CD14-positive monocyte (primary cell): ENCODE data around the gene CX3CR1. TPM values are rescaled to one million over a fixed set of nuclear protein-coding genes. Genes with fewer than 3 reads are reported as not detected.

Source experiments
- DNase-seq, 3 donors: peaks; one replicate each; pipeline ENCODE4 v3.0.0-alpha.2; 2011 to 2022
- H2AFZ ChIP-seq: 2 replicates; pipeline ENCODE4 v1.6.0; 2012; ENCODE audit warnings: mild to moderate bottlenecking, low read depth, low read length, inconsistent platforms; ENCODE audit not compliant: insufficient read depth, poor library complexity, severe bottlenecking
- H3K27ac ChIP-seq, 2 donors: 1 replicate in 1 of 2; 2 replicates in 1 of 2; pipeline ENCODE4 v1.5.1; 2012 to 2013; ENCODE audit warnings: low read length in 2 of 2, control low read depth in 1 of 2, inconsistent platforms in 1 of 2, low read depth in 1 of 2, mild to moderate bottlenecking in 1 of 2
- H3K27me3 ChIP-seq, 2 donors: one replicate each; pipeline versions ENCODE4 v1.6.0 to v1.6.1; 2011 to 2013; ENCODE audit warnings: low read length in 2 of 2; ENCODE audit not compliant: control insufficient read depth in 2 of 2, insufficient read depth in 2 of 2
- H3K36me3 ChIP-seq, 2 donors: replicated peaks in 1 of 2; 1 replicate in 1 of 2; 2 replicates in 1 of 2; pipeline versions ENCODE4 v1.5.1 to v1.6.1; 2012 to 2013; ENCODE audit warnings: low read length in 2 of 2, control low read depth in 1 of 2, inconsistent platforms in 1 of 2, mild to moderate bottlenecking in 1 of 2; ENCODE audit not compliant: insufficient read depth in 2 of 2, control insufficient read depth in 1 of 2
- H3K4me1 ChIP-seq, 2 donors: 1 replicate in 1 of 2; 2 replicates in 1 of 2; pipeline versions ENCODE4 v1.5.1 to v1.6.1; 2012 to 2013; ENCODE audit warnings: low read length in 2 of 2, control low read depth in 1 of 2, inconsistent platforms in 1 of 2, mild to moderate bottlenecking in 1 of 2, moderate library complexity in 1 of 2; ENCODE audit not compliant: insufficient read depth in 2 of 2, control insufficient read depth in 1 of 2
- H3K4me2 ChIP-seq: replicated peaks from 2 replicates; pipeline ENCODE3; 2012; ENCODE audit warnings: low read length, moderate library complexity, mild to moderate bottlenecking; ENCODE audit not compliant: poor library complexity, severe bottlenecking; ENCODE audit errors: extremely low read depth
- H3K4me3 ChIP-seq, 3 experiments: fragments of 200-600 bp in 1 of 3; sonication (generic) in 1 of 3; replicated peaks in 1 of 3; 1 replicate in 2 of 3; 2 replicates in 1 of 3; pipeline ENCODE4 v1.5.1; 2011 to 2013; ENCODE audit warnings: low read length in 3 of 3, mild to moderate bottlenecking in 3 of 3, control low read depth in 2 of 3, low read depth in 2 of 3, inconsistent platforms in 1 of 3, moderate library complexity in 1 of 3
- H3K79me2 ChIP-seq: 2 replicates; pipeline ENCODE4 v1.6.0; 2012; ENCODE audit warnings: mild to moderate bottlenecking, control low read depth, inconsistent platforms, low read length, moderate library complexity; ENCODE audit not compliant: insufficient read depth
- H3K9ac ChIP-seq: 2 replicates; pipeline ENCODE4 v1.6.0; 2017; ENCODE audit warnings: low read length, mild to moderate bottlenecking; ENCODE audit not compliant: insufficient read depth, poor library complexity, severe bottlenecking
- H3K9me3 ChIP-seq, 2 donors: replicated peaks in 1 of 2; 1 replicate in 1 of 2; 2 replicates in 1 of 2; pipeline versions ENCODE4 v1.5.1 to v1.6.1; 2012 to 2013; ENCODE audit warnings: low read length in 2 of 2, control low read depth in 1 of 2; ENCODE audit not compliant: control insufficient read depth in 1 of 2, insufficient read depth in 1 of 2
- H4K20me1 ChIP-seq: 2 replicates; pipeline ENCODE4 v1.6.0; 2012; ENCODE audit warnings: mild to moderate bottlenecking, low read length, control low read depth, moderate library complexity; ENCODE audit not compliant: insufficient read depth
- H3K27ac Mint-ChIP-seq, 7 donors: one replicate each; pipeline ENCODE4 v1.8.0; 2020; ENCODE audit warnings: mild to moderate bottlenecking in 7 of 7, mixed read lengths in 7 of 7, moderate library complexity in 6 of 7, inconsistent platforms in 2 of 7
- H3K27me3 Mint-ChIP-seq, 3 donors: one replicate each; pipeline ENCODE4 v1.8.0; 2021 to 2022; ENCODE audit warnings: low read depth in 3 of 3, mild to moderate bottlenecking in 3 of 3, mixed read lengths in 3 of 3, moderate library complexity in 3 of 3, inconsistent platforms in 1 of 3
- H3K36me3 Mint-ChIP-seq, 2 donors: one replicate each; pipeline ENCODE4 v1.8.0; 2020; ENCODE audit warnings: mixed read lengths in 2 of 2, inconsistent platforms in 1 of 2, mild to moderate bottlenecking in 1 of 2
- H3K4me1 Mint-ChIP-seq: one replicate; pipeline ENCODE4 v1.8.0; 2020; ENCODE audit warnings: mild to moderate bottlenecking, mixed read lengths
- H3K4me3 Mint-ChIP-seq, 2 donors: one replicate each; pipeline ENCODE4 v1.8.0; 2020; ENCODE audit warnings: mild to moderate bottlenecking in 2 of 2, mixed read lengths in 2 of 2, moderate library complexity in 1 of 2
- H3K9me3 Mint-ChIP-seq, 7 donors: one replicate each; pipeline ENCODE4 v1.8.0; 2020 to 2022; ENCODE audit warnings: mixed read lengths in 7 of 7, mild to moderate bottlenecking in 6 of 7, moderate library complexity in 6 of 7, inconsistent platforms in 2 of 7
- CTCF ChIP-seq: fragments of 200-600 bp; IDR thresholded peaks from one replicate; pipeline ENCODE4 v1.8.0; 2022; ENCODE audit warnings: antibody characterized with exemption, mild to moderate bottlenecking
- WGBS: methylation state at CpG from one replicate; pipeline ENCODE4 v1.1.5; 2013; ENCODE audit warnings: missing lambda C conversion rate; ENCODE audit not compliant: insufficient coverage; 5-methylcytosine and 5-hydroxymethylcytosine counted together
- intact Hi-C, 2 donors: fragments of 100-400 bp; cut with micrococcal nuclease; formaldehyde crosslinking; loops; one replicate each; pipeline versions ENCODE4 v1.15.0 to v1.15.1; 2023
- polyA plus RNA-seq, 3 donors: library from polyadenylated mRNA; depleted of rRNA in 1 of 3; unstranded in 2 of 3; stranded (reverse) in 1 of 3; fragments of 300-500 nt in 2 of 3; fragments of >200 nt in 1 of 3; fragmentation: Illumina TruSeq in 2 of 3; gene quantifications; 1 replicate in 2 of 3; 2 replicates in 1 of 3; pipeline ENCODE4 v1.2.3, GENCODE V29; 2012 to 2021

CX3CR1 gene
- polyA plus RNA-seq, 3 donors, result 25.9 to 405 (median 184) TPM

- H3K27ac ChIP-seq, result peak overlapping the region; percentile 73 to 80
- Mint-ChIP-seq H3K27me3 (peaks cover 0 to 6% (median 1%) of the 10 kb centered on the region in 3 donors), H3K4me1 (peaks cover 92% of the 10 kb centered on the region), H3K27ac (peak overlapping the region in 5 of 7 donors; percentile 79 to 95 (median 92)), H3K36me3 (peaks cover 7 to 9% of the 10 kb centered on the region in 2 donors), H3K4me3 (no peak overlapping the region), H3K9me3 (peaks cover 0 to 6% (median 1%) of the 10 kb centered on the region in 7 donors)
- H3K9me3 ChIP-seq, result no peaks in the 10 kb centered on the region
- H3K27me3 ChIP-seq, result no peaks in the 10 kb centered on the region
- no peak overlapping the region for H2AFZ ChIP-seq
- no peaks in the 10 kb centered on the region for H3K36me3 ChIP-seq
- H3K4me2 ChIP-seq, result no peak overlapping the region
- no peaks in the 10 kb centered on the region for H3K79me2 ChIP-seq
- no peak overlapping the region for H3K9ac ChIP-seq
- 98% methylated on average over 5 of the region's 5 CpGs for WGBS
- peak overlapping the region in 1 of 3 experiments; percentile 57 for H3K4me3 ChIP-seq
- no peak for TF ChIP-seq CTCF
- no peak for DNase-seq
- intact Hi-C loops, result no loop called here
- peaks cover 88 to 94% of the 10 kb centered on the region in 2 donors for H3K4me1 ChIP-seq
- H4K20me1 ChIP-seq, result no peaks in the 10 kb centered on the region
Measured at GRCh38 chr3:39251576-39251975, 28.3 kb downstream of the CX3CR1 start.

DNA sequence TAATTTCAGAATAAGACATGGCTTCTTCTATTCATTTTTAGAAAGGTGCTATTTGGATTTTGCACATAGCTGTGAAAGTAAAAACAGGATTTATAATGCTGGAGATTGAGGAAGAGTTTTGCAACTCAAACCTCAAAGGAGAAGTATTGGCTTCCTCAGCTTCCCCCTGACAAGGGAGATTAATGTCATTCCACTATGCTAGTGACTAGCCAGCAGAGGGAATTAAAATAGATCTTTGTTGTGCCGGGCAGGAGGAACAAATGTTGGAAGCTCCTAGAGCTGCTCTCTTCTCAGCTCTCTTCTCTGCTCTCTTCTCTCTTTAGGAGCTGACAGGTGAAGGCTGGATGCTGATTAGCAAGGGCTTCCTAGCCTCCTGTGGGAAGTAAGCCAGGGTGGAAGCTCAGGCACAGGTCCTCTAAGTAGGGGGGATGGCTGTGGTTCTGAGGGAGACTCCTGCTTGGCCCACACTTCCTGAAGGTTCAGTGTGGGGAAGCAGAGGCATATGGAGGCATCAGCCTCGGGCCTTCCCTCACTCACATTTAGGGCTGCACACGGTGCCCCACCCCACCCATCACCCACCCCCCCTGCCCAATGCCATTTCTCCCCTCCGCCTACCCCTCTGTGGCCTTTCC, 29.6 kb downstream of the CX3CR1 start:
- Mint-ChIP-seq H3K9me3 (peaks cover 0 to 6% (median 1%) of the 10 kb centered on the region in 7 donors), H3K27ac (peak overlapping the region; percentile 84 to 97 (median 94))
- no peaks in the 10 kb centered on the region for H3K36me3 ChIP-seq

More for the DNA sequence above, 29.6 kb downstream of the CX3CR1 start:
- peaks cover 0 to 6% (median 1%) of the 10 kb centered on the region in 3 donors for H3K27me3 Mint-ChIP-seq
- no peak for TF ChIP-seq CTCF
- peak overlapping the region; percentile 51 for H3K4me2 ChIP-seq
- intact Hi-C loops, result no loop called here
- peaks cover 7 to 9% of the 10 kb centered on the region in 2 donors for H3K36me3 Mint-ChIP-seq
- no CpG with 5 or more reads among the region's 4 CpGs for WGBS
- H3K9ac ChIP-seq, result no peak overlapping the region
- no peaks in the 10 kb centered on the region for H3K9me3 ChIP-seq
- peaks cover 84% of the 10 kb centered on the region for H3K4me1 Mint-ChIP-seq
- peak; percentile 61 to 86 (median 77) for DNase-seq
- peak overlapping the region in 1 of 3 experiments; percentile 57 for H3K4me3 ChIP-seq
- peaks cover 77 to 86% of the 10 kb centered on the region in 2 donors for H3K4me1 ChIP-seq
- no peaks in the 10 kb centered on the region for H3K27me3 ChIP-seq
- no peaks in the 10 kb centered on the region for H3K79me2 ChIP-seq
- peak overlapping the region; percentile 63 to 81 for H3K4me3 Mint-ChIP-seq
- H4K20me1 ChIP-seq, result no peaks in the 10 kb centered on the region
- no peak overlapping the region for H2AFZ ChIP-seq
- peak overlapping the region; percentile 73 to 80 for H3K27ac ChIP-seq
